ENCODE results near the gene SLN.

SLN gene

DNA sequence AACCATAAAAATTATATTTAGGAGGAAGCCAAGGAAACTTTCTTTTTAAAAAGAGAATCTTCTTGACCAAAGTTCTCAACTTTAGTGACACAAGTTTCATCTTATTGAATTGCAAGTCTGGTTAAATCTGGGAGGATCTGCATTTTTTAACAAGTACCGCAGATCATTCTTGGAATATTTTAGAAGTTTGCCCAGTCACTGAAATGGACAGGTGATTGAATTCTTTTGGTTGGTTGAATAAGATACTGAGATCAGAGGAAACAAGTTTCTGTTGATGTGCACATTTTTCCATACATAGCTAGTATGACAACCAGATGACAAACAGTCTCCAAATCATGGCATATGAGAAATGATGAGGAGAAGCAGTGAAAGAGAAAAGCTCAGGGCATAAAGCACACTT, 50.2 kb downstream of the SLN start:
- Histone ChIP-seq H3K9me3 (ENCODE audit: control insufficient read depth, low read length) (no peaks in the 10 kb centered on the region), H3K9ac (ENCODE audit: low read length) (no peak overlapping the region), H3K4me1 (ENCODE audit: control insufficient read depth, insufficient read depth, low read length) (peaks cover 16% of the 10 kb centered on the region), H3K27me3 (replicated peaks; ENCODE audit: control insufficient read depth, insufficient read depth, low read length) (peaks cover 8% of the 10 kb centered on the region), H3K36me3 (ENCODE audit: control insufficient read depth, insufficient read depth, low read length, severe bottlenecking) (no peaks in the 10 kb centered on the region), H3K4me3 (ENCODE audit: low read length) (no peak overlapping the region)
- no peak for DNase-seq (ENCODE audit: low read depth)

DNA sequence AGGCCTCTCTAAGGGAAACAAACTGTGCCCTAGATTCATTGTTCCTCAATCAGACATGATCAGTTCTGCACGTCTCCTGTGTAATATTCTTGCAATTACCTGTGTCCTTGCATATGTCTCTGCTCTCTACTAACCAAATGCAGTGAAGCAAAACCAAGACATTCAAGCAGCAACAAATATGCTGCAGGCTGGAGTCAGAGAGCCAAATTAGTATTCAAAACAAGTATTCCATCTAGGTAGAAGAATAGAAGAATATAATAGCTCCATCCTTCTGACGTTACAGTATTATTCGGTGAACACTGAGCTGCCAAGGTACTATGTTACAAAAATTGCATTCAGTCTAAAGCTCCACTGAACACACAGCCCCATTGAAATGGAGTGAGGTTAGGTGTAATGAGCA, 51.8 kb downstream of the SLN start:
- H3K4me1 ChIP-seq (ENCODE audit: control insufficient read depth, insufficient read depth, low read length): peaks cover 4% of the 10 kb centered on the region
- no peaks in the 10 kb centered on the region for H3K9me3 ChIP-seq (ENCODE audit: control insufficient read depth, low read length)
- no peak for DNase-seq (ENCODE audit: low read depth)
- peaks cover 8% of the 10 kb centered on the region for H3K27me3 ChIP-seq (replicated peaks; ENCODE audit: control insufficient read depth, insufficient read depth, low read length)
- no peak overlapping the region for H3K4me3 ChIP-seq (ENCODE audit: low read length)
- no peaks in the 10 kb centered on the region for H3K36me3 ChIP-seq (ENCODE audit: control insufficient read depth, insufficient read depth, low read length, severe bottlenecking)
- H3K9ac ChIP-seq (ENCODE audit: low read length): no peak overlapping the region

DNA sequence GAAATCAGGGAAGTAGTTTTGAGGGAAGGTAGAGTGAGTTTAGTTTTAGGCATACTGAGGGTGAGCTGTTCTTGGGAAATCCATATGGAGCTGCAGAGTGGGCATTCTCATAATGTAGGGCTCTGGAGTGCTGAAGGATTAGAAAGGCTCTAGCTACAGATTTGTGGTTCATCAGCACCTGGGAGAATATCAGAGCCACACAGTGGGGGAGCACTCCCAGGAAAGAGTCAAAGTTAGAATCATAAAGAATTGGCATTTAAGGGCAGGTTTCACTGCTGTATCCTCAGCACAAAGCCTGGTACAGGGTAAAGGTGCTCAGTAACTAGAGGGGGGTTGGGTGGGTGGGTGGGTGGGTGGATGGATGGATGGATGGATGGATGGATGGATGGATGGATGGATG, 52.5 kb downstream of the SLN start:
- Histone ChIP-seq H3K36me3 (ENCODE audit: control insufficient read depth, insufficient read depth, low read length, severe bottlenecking) (no peaks in the 10 kb centered on the region), H3K4me1 (ENCODE audit: control insufficient read depth, insufficient read depth, low read length) (no peaks in the 10 kb centered on the region), H3K27me3 (replicated peaks; ENCODE audit: control insufficient read depth, insufficient read depth, low read length) (peaks cover 8% of the 10 kb centered on the region), H3K9me3 (ENCODE audit: control insufficient read depth, low read length) (no peaks in the 10 kb centered on the region), H3K9ac (ENCODE audit: low read length) (no peak overlapping the region), H3K4me3 (ENCODE audit: low read length) (no peak overlapping the region)
- no peak for DNase-seq (ENCODE audit: low read depth)

Data from adipocyte (in vitro differentiated cells).